ENCODE results near the gene RNF126. TPM values are rescaled to one million over a fixed set of nuclear protein-coding genes. Genes with fewer than 3 reads are reported as not detected.
A peak's percentile ranks its signal among the peaks of the same experiment; 100 is the strongest.

RNF126 gene
- polyA plus RNA-seq, 1 donor (not counting 4 experiments of a cell fraction or from before 2014, with no cell fraction given): 8.2 TPM

DNA sequence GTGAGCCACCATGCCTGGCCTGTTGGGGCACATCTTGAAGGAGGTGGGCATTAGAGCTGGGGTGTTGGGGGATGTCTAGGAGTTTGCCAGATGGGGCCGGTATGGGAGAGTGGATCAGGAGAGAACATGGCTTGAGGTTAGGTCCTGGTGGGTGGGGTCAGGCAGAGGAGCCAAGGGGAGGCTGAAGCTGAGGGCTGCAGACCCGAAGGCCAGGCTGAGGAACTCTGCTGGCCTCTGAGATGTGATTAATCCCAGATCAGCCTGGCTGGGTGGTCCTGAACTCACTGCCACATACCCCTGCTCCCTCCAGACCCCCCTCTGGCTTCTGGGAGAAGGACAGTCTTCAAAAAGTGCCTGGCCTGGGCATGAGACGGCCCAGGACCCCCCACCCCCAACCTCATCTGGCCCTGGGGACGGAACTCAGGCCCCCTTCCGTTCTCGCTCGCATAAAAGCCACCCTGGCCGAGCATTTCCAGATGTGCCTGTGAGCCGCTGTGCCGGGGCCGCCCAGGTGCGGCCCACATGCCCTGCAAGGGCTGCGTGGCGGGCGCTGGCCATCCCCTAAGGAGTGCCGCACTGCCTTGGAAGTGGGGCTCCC lies 15.9 kb upstream of the RNF126 start:
- peaks cover 26% of the 10 kb centered on the region for H3K4me1 ChIP-seq (ENCODE audit: control insufficient read depth, extremely low read depth, insufficient read depth, low read length)
- no peak overlapping the region for H2AFZ ChIP-seq (ENCODE audit: control insufficient read depth, low read length)
- peaks cover 23% of the 10 kb centered on the region for H3K79me2 ChIP-seq (ENCODE audit: control insufficient read depth, insufficient read depth, low read length)
- peak overlapping the region; percentile 93 for H3K27ac ChIP-seq (ENCODE audit: control insufficient read depth, insufficient read depth, low read length)
- peak overlapping the region; percentile 52 for H3K9ac ChIP-seq (ENCODE audit: control insufficient read depth, extremely low read depth, insufficient read depth, low read length)
- H3K27me3 ChIP-seq (ENCODE audit: control insufficient read depth, extremely low read depth, insufficient read depth, low read length): no peaks in the 10 kb centered on the region
- DNase-seq (ENCODE audit: low read depth, low spot score): no peak
- dilution Hi-C loops (cut with MboI; ENCODE audit: extremely low pct_ligation_motif_present, low sequenced_read_pairs): no loop called here
- TF ChIP-seq, protein P1, sequence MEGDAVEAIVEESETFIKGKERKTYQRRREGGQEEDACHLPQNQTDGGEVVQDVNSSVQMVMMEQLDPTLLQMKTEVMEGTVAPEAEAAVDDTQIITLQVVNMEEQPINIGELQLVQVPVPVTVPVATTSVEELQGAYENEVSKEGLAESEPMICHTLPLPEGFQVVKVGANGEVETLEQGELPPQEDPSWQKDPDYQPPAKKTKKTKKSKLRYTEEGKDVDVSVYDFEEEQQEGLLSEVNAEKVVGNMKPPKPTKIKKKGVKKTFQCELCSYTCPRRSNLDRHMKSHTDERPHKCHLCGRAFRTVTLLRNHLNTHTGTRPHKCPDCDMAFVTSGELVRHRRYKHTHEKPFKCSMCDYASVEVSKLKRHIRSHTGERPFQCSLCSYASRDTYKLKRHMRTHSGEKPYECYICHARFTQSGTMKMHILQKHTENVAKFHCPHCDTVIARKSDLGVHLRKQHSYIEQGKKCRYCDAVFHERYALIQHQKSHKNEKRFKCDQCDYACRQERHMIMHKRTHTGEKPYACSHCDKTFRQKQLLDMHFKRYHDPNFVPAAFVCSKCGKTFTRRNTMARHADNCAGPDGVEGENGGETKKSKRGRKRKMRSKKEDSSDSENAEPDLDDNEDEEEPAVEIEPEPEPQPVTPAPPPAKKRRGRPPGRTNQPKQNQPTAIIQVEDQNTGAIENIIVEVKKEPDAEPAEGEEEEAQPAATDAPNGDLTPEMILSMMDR (optimal IDR thresholded peaks at IDR 0.05 in 1 of 3, IDR thresholded peaks at IDR 0.05 in 1 of 3, conservative IDR thresholded peaks at IDR 0.05 in 1 of 3; ENCODE audit: extremely low read depth in 1 of 3, insufficient read depth in 2 of 3, low read length in 3 of 3): no peak
- no peak for TF ChIP-seq EZH2 (IDR thresholded peaks at IDR 0.05; ENCODE audit: low read length)
- H4K20me1 ChIP-seq (ENCODE audit: control insufficient read depth, extremely low read depth, insufficient read depth, low read length): peaks cover 21% of the 10 kb centered on the region
- H3K9me1 ChIP-seq (ENCODE audit: control insufficient read depth, extremely low read depth, insufficient read depth, low read length): peaks cover 2% of the 10 kb centered on the region
- FAIRE-seq: no peak
- H3K36me3 ChIP-seq (ENCODE audit: control insufficient read depth in 2 of 2, extremely low read depth in 1 of 2, insufficient read depth in 2 of 2, low read length in 2 of 2): peaks cover 9 to 29% of the 10 kb centered on the region in 2 experiments
- H3K4me2 ChIP-seq (ENCODE audit: control insufficient read depth, extremely low read depth, insufficient read depth, low read depth, low read length): peak overlapping the region; percentile 90
- H3K9me3 ChIP-seq (ENCODE audit: control insufficient read depth, low read depth, low read length): no peaks in the 10 kb centered on the region
- H3K4me3 ChIP-seq (ENCODE audit: control insufficient read depth in 2 of 3, extremely low read depth in 1 of 3, insufficient read depth in 2 of 3, low read depth in 1 of 3, low read length in 3 of 3): peak overlapping the region; percentile 26 to 66 (median 59)

DNA sequence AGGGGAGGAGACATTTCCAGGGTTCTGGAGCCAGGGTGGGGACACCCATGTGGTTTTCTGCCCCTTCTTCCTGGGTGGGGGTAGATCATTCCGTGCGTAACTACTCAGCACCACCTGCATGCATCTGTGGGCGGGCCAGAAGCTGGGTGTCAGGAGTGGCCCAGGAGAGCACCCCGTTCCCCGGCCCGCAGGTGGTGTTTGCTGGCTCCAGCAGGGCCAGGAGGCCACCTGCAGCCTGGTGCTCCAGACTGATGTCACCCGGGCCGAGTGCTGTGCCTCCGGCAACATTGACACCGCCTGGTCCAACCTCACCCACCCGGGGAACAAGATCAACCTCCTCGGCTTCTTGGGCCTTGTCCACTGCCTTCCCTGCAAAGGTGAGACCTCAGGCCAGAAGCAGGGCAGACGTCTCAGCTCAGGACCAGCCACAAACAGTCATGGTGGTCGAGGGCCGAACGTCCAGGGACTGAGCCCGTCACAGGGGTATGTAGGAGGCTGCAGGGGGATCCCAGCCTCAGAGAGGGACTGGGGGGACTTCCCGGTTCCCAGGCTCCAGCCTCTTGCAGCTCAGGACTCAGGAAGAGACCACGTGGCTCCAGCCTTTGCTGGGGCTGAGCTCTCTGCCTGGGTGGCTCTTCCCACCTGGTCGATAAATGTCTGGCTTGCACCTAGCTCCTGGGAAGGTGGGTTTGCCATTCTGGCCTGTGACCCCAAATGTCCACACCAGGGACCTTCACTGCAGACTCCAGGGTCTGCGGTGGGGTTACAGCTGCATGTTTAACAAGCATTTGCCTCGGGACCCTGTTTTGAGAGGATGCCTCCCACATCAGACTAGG lies 14.8 kb upstream of the RNF126 start:
- no peaks in the 10 kb centered on the region for H3K27me3 ChIP-seq (ENCODE audit: control insufficient read depth, extremely low read depth, insufficient read depth, low read length)
- H4K20me1 ChIP-seq (ENCODE audit: control insufficient read depth, extremely low read depth, insufficient read depth, low read length): peaks cover 21% of the 10 kb centered on the region
- H3K4me1 ChIP-seq (ENCODE audit: control insufficient read depth, extremely low read depth, insufficient read depth, low read length): peaks cover 26% of the 10 kb centered on the region
- peaks cover 23% of the 10 kb centered on the region for H3K79me2 ChIP-seq (ENCODE audit: control insufficient read depth, insufficient read depth, low read length)
- H3K4me2 ChIP-seq (ENCODE audit: control insufficient read depth, extremely low read depth, insufficient read depth, low read depth, low read length): peak overlapping the region; percentile 90
- H3K9me1 ChIP-seq (ENCODE audit: control insufficient read depth, extremely low read depth, insufficient read depth, low read length): peaks cover 2% of the 10 kb centered on the region
- peaks cover 9 to 29% of the 10 kb centered on the region in 2 experiments for H3K36me3 ChIP-seq (ENCODE audit: control insufficient read depth in 2 of 2, extremely low read depth in 1 of 2, insufficient read depth in 2 of 2, low read length in 2 of 2)
- FAIRE-seq (peak; percentile 87), DNase-seq (ENCODE audit: low read depth, low spot score) (no peak)
- peak overlapping the region; percentile 99 for H3K9ac ChIP-seq (ENCODE audit: control insufficient read depth, extremely low read depth, insufficient read depth, low read length)
- peak overlapping the region; percentile 76 to 92 (median 77) for H3K4me3 ChIP-seq (ENCODE audit: control insufficient read depth in 2 of 3, extremely low read depth in 1 of 3, insufficient read depth in 2 of 3, low read depth in 1 of 3, low read length in 3 of 3)
- TF ChIP-seq, protein P1 (optimal IDR thresholded peaks at IDR 0.05 in 1 of 3, IDR thresholded peaks at IDR 0.05 in 1 of 3, conservative IDR thresholded peaks at IDR 0.05 in 1 of 3; ENCODE audit: extremely low read depth in 1 of 3, insufficient read depth in 2 of 3, low read length in 3 of 3): no peak
- no peak for TF ChIP-seq EZH2 (IDR thresholded peaks at IDR 0.05; ENCODE audit: low read length)
- no peaks in the 10 kb centered on the region for H3K9me3 ChIP-seq (ENCODE audit: control insufficient read depth, low read depth, low read length)
- peak overlapping the region; percentile 93 for H3K27ac ChIP-seq (ENCODE audit: control insufficient read depth, insufficient read depth, low read length)
- H2AFZ ChIP-seq (ENCODE audit: control insufficient read depth, low read length): no peak overlapping the region
- dilution Hi-C loops (cut with MboI; ENCODE audit: extremely low pct_ligation_motif_present, low sequenced_read_pairs): no loop called here
